HK-2 (cell line): ENCODE measurements around the gene SMNDC1.

ENCODE experiments used
- DNase-seq: peaks from one replicate; pipeline ENCODE4 v3.0.0-alpha.2; 2018; ENCODE audit not compliant: unreplicated experiment

Gene SMNDC1

DNA sequence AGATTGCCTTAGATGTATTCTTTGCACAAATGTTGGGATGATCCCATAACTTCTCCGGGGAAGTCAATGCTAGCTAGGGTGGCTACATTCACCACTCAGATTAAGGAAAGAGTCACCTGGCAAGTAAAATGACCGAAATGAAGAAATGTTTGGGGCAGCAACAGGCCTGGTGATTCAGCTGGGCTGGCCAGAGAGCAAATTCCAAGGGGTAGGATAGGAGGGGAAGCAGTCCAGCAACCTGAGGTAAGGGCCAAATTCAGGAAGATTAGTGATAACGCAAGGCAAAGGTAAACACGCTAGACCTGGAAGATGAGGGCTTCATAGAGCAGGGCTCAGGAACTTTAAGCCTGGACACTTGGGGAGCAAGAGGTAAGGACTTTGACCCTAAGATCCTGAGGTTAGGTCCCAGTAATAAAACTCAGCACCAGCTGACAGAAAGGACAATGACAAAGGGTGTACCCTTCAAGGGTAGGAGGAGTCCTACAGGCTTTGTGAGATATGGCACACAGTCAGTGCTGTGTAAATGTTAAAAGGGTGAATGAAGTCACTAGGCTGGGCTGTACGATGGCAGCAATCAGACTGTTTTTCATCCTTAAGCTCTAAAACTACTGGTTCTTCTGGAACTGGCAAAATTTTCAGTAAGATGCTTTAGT is 22.7 kb upstream of the SMNDC1 start:
- DNase-seq, result no peak

DNA sequence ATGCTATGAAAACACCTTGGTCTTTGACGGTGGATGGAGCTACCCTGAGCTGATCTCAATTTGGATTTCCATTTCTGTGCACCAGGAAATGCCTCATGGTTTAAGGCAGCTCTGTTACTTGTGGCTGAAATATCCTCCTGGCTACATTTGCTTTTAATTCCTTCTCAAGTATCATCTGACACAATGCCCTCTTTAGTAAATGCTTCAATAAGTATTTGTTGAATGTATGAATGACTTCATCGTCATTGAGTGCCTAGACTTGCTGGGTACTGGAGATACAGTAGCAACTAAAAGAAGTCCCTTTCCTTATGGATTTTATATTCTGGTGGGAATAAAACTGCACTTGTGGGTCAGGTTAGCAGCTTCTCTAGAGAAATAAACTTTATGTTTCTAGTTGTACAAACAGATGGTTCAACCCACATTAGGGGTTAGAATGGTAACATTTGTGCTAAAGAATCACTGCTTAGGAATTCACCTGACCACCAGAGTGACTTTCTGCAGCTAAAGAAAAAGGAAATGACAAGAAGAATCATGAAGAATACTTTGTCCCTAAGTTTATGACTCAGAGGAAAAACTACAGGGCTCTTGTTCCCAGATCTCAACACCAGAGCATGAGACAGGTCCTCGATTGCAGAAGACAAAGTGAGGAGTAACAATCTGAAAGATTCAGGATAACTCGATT is 21.8 kb upstream of the SMNDC1 start:
- DNase-seq, result no peak

DNA sequence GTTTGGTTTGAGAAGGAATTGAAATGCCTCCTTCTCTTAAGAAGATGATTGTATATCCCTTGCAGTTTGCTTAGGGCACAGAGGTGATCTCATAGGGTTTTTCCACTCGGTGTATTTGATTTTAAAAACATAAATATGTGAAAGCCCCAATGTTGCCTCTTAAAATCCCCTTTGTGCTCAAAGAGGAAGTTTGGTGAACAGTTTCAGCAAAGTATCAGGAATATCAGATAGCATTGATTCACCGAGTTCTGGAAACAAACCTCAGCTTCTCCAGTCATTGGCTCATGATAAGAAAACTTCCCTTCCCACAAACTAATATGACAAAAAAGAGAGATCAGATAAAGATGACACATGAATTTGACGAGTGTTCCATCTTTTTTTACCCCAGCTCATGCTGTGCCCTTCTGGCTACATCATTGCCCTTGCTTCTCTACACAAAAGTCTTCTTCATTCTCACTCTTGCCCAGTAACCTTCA is 20.1 kb upstream of the SMNDC1 start:
- no peak for DNase-seq

DNA sequence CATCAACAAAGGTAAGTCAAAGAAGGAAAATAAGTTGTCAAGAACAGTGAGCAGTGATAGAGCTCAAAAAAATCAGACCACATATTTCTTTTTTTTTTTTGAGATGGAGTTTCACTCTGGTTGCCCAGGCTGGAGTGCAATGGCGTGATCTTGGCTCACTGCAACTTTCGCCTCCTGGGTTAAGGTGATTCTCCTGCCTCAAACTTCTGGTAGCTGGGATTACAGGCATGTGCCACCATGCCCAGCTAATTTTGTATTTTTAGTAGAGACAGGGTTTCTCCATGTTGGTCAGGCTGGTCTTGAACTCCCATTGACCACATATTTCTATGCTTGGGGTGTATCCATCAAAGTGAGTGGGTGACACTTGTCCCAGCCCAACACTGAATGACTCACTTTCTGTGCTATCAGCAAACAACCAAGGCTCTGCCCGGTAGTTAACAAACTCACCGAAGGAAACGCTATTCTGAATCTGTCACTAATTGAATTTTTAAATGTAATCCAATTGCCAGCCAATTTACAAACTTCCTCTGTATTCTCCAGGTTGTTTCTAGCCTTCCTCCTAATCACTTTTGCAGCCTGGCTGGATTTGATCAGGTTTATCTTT is 19.6 kb upstream of the SMNDC1 start:
- DNase-seq, result no peak

DNA sequence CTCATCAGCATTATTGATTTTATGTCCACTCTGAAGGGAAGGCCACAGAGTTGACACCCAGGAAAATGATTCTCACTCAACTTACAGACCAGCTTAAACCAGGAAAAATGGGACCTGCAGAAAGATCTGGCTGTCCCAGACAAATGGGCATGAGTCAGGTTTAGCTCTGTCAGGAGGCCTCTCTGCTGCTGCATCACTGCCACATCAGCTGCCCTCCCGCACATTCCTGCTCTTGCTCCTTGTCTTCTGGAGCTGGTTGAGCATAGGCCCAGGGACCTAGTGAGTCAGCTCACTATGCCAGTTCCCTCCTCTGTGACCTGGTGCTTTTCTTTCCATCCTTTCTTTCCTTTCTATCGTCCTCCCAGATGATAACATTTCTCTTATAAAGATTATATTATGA is 18.8 kb upstream of the SMNDC1 start:
- DNase-seq, result peak; percentile 78

DNA sequence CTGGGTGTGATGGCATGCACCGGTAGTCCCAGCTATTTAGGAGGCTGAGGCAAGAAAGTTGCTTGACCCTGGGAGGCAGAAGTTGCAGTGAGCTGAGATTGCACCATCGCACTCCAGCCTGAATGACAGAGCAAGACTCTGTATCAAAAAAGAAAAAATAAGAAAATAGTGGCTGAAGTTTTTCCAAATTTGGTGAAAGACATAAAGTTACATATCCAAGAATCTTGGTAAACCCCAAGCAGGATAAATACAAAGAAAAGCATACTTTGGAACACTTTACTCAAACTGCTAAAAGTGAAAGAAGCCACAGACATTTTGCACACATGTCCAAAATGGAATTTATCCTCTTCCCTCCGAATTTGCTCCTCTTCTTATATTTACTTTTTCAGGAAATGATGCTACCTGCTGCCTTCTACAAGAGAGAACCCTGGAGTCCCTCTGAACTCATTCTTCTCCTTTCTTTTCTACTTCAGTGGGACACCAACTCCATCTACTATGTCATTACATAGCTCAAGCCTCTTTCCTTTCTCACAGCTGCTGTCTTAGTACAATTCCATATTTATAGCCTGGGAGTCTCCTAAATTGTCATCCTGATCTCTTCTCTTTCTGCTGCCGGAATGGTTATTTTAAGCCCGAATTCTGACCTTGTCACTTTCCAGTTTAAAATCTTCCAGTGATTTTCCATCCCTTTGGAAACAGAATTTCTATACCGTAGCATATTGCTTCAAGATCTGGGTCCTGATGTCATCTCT is 17.3 kb upstream of the SMNDC1 start:
- DNase-seq, result no peak

DNA sequence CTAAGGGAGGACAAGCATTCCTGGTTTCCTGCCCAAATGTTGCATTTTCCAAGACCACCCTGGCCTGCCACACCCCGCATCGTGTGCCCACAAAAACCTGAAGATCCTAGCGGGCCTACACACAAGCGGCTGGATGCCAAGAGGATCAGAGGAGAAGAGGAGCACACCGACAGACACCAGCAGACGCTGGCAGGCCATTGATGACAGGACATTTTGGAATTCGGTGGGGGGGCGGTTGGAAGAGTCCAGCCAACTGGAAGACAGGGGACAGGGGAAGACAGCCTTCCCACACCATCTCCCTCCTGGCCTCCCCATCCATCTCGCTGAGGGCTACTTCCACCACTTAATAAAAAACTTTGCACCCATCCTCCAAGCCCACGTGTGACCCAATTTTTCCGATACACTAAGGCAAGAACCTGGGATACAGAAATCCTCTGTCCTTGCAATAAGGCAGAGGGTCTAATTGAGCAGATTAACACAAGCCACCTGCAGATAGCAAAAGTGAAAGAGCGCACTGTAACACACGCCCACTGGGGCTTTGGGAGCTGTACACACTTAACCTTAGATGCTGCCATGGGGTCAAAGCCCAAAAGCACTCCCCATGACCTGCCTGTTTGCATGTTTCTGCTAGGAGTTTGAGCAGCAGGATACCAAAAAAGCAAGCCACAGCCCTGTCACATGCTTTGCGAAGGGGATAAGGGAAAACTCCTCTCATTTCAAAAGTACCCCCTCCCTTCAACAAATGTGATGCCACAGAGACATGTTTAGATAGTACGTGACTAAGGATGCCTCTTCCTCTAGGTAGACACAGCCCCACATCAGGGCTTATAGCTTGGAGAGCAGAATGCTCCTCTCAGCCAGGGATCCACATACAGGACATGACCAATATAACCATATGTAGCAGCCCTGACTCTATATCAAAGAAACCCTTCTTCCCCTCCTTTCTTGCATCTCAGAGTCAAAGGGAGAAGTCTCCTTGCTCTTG is 13.4 kb upstream of the SMNDC1 start:
- DNase-seq, result no peak

DNA sequence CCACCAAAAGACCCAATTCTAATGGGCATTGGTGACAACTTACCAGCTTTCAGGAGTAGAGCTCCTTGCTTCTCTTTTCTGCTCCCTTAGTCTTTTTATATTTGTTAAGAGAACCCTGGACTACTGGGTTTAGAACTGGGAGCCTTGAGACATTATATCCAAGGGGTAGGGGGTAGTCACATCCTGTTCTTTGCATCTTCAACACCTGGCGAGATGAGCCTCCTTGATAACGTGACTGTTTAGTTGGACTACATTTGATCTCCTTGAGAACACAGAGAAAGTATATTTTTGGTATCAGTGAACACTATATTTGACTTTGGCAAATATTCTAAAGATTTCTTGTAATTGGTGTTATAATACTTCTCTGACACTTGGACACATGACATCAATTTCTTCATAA is 9.0 kb upstream of the SMNDC1 start:
- DNase-seq, result no peak

DNA sequence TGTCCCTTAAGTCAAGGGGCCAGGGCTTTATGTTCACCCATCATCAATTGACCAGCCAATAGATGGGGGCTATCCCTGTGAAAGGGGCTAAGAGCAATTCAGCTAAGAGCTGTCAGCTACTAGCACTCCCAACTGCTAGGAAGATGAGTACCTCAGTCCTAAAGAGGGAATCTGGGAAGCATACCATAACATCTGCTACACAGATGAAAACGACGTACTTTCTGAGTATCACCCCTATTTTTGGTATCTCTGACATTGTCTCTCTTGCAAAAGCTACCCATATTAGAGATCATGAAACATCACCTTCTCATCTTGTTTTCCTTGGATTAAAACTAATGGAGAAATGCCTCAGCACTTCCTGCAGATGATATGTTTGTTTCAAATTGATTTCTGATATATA is 7.5 kb upstream of the SMNDC1 start:
- DNase-seq, result no peak

DNA sequence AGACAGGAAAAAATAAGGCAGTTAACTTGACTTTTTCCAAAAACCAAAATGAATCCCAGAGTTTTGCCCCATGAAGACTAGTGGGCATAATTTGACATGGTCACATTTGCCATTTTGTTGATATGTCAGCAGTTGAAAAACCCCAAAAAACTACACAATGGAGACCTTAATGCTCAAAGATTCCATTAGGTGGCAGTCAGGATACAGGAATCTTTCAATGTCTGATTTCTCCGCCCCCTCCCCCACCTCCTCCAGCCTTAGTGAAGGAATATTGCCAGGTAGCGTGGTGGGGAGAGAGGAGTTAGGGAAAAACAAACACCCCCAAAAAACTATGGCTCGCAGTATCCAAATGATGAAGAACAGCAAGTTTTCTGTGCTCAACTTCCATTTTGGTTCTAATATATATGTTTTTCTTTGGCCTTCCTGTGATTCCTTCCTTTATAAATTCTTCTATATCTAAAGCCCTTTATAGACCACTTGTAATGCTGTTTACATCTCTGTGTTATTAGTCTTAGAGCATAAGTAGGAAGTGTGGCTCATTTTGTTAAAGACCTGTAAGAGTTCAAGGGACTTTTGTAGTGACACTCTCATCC is 6.7 kb upstream of the SMNDC1 start:
- DNase-seq, result peak; percentile 54

DNA sequence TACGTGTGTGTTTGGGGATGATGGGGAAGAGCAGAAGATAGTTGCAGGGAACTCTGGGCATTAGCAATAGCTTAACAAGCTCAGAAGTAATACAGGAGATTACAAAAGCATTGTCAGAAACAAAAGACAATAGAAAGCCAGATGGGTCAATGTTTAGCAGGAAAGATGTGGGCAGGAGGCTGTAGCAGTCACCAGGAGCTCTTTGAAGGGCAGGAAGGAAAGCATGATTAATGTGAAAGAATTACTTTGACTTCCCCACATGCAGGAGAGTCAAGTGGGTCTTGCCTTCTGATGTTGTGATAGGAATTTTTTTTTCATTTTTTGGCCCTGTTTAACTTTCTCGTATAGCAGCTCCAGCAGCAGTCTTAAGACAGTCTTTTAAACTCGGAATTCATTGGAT is 6.0 kb upstream of the SMNDC1 start:
- no peak for DNase-seq

DNA sequence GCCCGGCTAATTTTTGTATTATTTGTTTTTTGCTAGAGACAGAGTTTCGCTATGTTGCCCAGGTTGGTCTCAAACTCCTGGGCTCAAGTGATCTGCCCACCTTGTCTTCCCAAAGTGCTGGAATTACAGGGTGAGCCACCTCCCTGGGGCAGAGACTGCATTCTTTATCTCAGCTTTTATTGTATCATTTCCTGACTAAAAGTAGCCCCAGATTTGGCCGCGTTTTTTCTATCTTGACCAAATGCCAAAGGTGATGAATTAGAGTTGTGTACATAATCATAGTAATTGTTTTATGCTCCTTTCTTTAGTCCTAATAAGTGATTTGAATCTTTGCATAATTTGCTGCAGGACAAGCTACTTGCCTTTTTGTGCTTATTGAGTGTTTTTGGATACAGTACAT is 3.1 kb upstream of the SMNDC1 start:
- DNase-seq, result no peak

DNA sequence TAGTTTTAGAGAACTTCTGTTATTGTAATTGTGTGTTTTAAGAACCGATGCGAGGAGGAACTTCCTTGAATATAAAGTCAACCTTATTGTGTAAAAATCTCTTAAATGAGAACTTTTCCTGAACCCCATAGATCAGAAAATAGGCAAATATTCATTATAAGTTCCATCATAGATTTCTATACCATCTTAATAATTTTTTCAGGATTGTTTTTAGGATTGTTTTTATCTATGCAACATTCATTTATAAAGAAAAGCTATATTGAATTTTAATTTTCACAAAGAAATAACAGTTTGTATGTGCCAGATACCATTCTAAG is 1.7 kb upstream of the SMNDC1 start:
- no peak for DNase-seq

DNA sequence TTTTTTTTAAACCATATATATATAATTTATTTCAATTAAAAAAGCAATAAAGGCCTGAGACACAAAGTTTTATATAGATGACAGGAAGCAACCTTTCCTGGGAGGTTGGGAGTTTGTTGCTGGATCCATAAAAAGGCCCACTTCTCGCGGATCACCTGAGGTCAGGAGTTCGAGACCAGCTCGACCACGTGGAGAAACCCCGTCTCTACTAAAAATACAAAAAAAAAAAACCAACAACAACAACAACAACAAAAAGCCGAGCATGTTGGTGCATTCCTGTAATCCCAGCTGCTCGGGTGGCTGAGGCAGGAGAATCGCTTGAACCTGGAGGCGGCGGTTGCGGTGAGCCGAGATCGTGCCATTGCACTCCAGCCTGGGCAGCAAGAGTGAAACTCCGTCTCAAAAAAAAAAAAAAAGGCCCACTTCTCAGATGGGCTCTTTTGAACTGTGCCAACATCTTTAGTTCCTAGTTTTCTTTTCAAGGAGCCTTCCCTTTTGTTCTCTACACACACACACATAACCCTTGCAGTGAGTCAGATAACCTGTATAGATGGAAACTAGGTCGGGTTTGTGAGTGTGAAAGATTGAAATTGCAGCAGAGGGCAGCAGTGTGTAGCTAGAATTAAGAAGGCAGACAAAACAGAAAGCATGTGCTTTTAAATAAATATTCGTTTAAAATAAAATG is 1.2 kb upstream of the SMNDC1 start:
- peak; percentile 43 for DNase-seq

DNA sequence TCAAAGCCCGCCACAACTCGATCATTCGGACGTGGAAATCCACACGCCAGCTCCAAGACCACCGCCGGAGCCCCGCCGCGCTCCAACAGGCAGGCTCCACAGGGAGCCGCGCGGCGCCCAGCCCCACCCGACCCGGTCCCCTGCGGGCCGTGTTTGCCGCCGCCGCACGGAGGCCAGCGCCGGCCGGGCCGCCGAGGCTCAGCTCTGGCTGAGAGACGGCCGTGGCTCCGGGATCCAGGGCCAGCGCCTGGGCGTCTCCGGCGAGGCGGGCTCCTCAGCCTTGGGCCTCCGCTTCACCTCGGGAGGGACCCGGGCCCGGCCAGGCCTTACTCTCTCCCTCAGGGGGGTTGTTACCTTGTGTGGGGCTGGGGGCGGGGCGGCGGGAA is 333 bp downstream of the SMNDC1 start:
- DNase-seq, result no peak

DNA sequence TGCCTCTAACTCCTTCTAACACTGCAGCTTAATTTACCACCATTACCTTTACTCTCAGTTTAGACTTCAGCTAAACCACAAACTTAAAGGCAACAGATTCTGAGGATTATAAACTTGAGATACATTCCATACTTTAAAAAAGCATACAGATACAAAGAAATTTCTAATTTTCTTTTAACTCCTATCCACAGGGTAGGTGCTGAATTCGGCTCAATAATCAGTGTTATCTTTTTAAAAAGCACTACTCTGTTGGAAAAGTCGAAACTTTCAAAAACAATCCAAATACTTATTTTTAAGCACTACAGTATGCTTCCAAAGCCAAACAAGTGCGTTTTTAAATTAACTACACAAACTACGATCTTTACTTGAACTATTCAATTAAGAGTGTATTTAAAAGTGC is 1.0 kb downstream of the SMNDC1 start:
- DNase-seq, result no peak

DNA sequence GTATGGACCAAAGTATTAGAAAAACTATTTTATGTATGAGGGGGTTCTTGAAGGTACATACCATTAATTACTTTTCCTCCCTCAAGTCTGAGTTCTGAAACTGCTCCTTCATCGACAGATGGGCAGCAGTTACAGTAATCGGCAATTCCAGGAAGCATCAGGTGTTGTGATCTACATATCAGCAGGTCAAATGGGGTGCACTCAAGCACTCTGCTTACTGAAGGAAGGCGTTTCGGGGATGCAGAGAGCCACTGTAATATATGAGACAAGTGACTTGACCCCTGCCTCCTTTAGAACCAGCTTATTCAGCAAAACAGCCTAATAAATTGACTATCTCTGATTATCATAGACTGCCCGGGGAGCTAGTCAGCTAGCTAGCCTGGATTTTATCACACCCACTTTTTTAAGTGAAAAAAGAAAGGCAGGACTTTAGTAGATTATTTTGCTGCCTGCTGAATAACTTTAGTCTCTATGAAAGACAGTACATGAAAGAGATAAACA is 4.2 kb downstream of the SMNDC1 start:
- DNase-seq, result no peak

DNA sequence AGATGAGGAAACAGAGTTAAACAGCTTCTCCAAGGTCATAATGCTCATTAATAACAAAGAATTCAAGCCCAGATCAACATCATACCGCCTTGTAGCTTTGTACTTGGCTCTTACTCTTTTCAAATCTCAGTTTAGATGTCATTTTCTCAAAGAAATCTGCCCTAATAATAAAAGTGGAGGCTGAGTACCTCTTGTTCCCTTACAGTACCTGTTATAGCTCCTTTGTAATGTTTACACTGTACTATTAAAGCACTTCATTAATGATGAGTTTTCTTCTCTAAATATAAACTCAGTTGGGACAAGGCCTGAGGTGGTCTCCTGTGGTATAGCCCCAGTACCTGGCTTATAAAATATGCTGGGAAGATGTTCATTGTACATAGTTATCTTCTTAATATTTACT is 7.8 kb downstream of the SMNDC1 start:
- DNase-seq, result no peak

DNA sequence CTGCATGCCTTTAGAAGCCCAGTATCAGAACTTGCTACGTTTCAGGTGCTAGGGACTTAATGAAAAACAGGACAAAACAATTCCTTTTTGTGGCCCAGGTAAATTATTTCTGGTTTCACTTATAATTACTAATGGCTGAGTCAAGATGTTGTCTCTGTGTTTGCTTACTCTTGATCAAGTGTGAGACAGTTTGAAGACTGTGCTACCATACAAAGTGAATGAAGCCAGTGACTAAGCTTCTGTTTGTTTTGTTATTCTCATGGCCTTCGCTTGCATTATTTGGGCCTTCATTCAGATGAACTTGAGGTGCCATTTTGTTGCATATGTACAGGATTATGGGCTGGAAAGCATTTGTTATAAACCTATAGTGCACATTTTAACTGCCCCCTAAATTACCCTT is 17.9 kb downstream of the SMNDC1 start:
- no peak for DNase-seq

DNA sequence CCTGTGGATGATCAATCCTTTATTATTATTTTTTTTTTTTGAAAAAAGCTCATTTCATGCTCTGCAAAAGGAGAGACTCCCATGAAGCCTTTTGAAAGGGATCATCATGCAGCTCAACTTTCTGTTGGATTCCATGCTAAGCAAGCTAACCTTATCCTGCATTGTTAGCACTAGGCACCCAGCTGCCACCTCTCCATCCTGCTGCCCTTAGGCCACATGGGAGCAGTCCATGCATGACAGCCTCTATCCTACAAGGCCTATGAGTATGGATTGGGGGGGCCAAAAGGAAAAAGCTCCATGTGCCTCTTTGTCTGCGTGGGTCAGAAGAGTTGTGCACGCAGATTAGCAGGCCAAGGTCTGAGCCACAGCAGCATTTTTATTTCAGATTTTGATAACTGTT is 19.2 kb downstream of the SMNDC1 start:
- no peak for DNase-seq
